Neural progenitor cell (in vitro differentiated cells): ENCODE results near the gene AREG.

Source experiments
- CTCF ChIP-seq: fragments of 200-600 bp; sonication (generic); IDR thresholded peaks from 2 replicates; pipeline ENCODE4 v1.5.1; 2017; ENCODE audit warnings: antibody characterized with exemption, mild to moderate bottlenecking
- EZH2 ChIP-seq: fragments of 200-600 bp; sonication (generic); IDR thresholded peaks from 2 replicates; pipeline ENCODE4 v1.6.1; 2017; ENCODE audit warnings: antibody characterized with exemption, mild to moderate bottlenecking, moderate library complexity

- TF ChIP-seq EZH2 = no peak
- no peak for TF ChIP-seq CTCF
These were observed 5.4 kb downstream of the AREG start for GRCh38 chr4:74450298-74450683.
